Epithelial cell of proximal tubule (primary cell): Measurements from ENCODE around the gene FADD. TPM values are rescaled to one million over a fixed set of nuclear protein-coding genes. Genes with fewer than 3 reads are reported as not detected.
A peak's percentile ranks its signal among the peaks of the same experiment; 100 is the strongest.
"Not testable (repeated sequence)": the region's sequence is repeated elsewhere in the genome, so short reads cannot be mapped to it uniquely, and the experiment has no call there.

Experiments used
- DNase-seq: peaks from one replicate; pipeline ENCODE4 v3.0.0-alpha.2; 2011; ENCODE audit warnings: low read depth
- H3K4me3 ChIP-seq: 2 replicates; pipeline ENCODE4 v1.5.1; 2011; ENCODE audit warnings: low read depth, mild to moderate bottlenecking, low read length
- total RNA-seq: library from RNA; depleted of rRNA; stranded (reverse); fragments of >200 nt; gene quantifications from 2 replicates; pipeline ENCODE4 v1.2.3, GENCODE V29; 2015
- TF ChIP-seq, protein P1 (sequence below): conservative IDR thresholded peaks from 2 replicates; pipeline ENCODE4 v1.5.1; 2012; ENCODE audit warnings: low read depth, mild to moderate bottlenecking, low read length

FADD gene
- total RNA-seq, 1 donor from 2014 or later, result 39.7 TPM

GRCh38 chr11:70212227-70212811, 9.2 kb downstream of the FADD start:
- no peak for DNase-seq
- TF ChIP-seq, protein P1, sequence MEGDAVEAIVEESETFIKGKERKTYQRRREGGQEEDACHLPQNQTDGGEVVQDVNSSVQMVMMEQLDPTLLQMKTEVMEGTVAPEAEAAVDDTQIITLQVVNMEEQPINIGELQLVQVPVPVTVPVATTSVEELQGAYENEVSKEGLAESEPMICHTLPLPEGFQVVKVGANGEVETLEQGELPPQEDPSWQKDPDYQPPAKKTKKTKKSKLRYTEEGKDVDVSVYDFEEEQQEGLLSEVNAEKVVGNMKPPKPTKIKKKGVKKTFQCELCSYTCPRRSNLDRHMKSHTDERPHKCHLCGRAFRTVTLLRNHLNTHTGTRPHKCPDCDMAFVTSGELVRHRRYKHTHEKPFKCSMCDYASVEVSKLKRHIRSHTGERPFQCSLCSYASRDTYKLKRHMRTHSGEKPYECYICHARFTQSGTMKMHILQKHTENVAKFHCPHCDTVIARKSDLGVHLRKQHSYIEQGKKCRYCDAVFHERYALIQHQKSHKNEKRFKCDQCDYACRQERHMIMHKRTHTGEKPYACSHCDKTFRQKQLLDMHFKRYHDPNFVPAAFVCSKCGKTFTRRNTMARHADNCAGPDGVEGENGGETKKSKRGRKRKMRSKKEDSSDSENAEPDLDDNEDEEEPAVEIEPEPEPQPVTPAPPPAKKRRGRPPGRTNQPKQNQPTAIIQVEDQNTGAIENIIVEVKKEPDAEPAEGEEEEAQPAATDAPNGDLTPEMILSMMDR, result no peak
- H3K4me3 ChIP-seq, result peak overlapping the region; percentile 21

- H3K4me3 ChIP-seq, DNase-seq: not testable (repeated sequence)
These were observed 14.3 kb downstream of the FADD start for GRCh38 chr11:70217388-70217787.

GRCh38 chr11:70218076-70218475, 15.0 kb downstream of the FADD start:
- DNase-seq, H3K4me3 ChIP-seq: not testable (repeated sequence)

DNA sequence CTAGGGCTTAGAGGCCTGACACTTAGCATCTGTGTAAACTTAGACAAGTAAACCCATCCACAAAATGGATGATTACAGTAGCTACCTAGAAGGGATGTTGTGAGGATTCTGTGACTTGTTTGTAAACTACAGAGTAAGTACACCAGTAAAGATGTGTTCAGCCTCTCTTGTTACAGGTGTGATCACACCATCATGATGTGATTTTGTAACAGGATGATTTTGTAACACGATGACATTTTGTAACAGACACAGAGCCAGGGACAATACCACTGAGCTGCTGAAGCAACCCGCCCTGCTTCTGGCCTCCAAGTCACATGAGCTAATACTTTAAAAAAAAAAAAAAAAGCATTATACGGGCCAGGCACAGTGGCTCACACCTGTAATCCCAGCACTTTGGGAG, 17.0 kb downstream of the FADD start:
- no peak overlapping the region for H3K4me3 ChIP-seq
- TF ChIP-seq, protein P1, result no peak
- no peak for DNase-seq

DNA sequence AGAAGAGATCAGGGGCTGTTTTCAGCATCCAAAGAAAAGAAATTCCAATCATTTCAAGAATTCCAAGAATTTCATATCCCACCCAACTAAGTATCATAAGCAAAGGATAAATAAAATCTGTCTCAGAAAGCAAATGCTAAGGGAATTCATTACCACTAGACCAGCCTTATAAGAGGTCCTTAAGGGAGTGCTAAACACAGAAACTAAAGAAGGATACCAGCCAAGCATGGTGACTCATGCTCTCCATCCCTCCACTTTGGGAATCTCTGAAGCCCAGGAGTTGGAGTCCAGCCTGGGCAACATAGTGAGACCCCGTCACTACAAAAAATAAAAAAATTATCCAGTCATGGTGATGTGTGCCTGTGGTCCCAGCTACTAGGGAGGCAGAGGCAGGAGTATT, 17.8 kb downstream of the FADD start:
- TF ChIP-seq, protein P1, result no peak
- DNase-seq, result no peak
- no peak overlapping the region for H3K4me3 ChIP-seq

- no peak for DNase-seq
- TF ChIP-seq, protein P1, result no peak
- H3K4me3 ChIP-seq, result no peak overlapping the region
These were observed 22.6 kb downstream of the FADD start for GRCh38 chr11:70225681-70226177.

DNA sequence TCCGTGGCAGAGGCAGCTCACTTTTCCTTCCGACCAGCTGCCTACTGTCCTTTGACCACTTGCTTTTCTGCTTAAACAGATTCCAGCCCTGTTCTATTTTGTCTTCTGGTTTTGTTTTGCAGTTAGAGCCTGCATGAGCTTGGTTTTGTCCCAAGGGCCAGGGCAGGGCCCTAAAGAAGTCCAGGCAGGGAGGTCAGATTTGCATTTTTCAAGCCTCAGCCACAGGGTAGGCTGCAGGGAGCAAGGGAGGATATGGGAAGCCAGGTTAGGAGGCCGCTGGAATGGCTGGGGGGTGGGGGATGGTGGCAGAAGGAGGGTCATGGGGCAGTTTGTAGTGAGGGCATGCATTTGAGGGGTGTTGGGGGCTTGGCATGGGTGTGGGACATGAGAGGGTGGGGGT, 23.1 kb downstream of the FADD start:
- H3K4me3 ChIP-seq, result no peak overlapping the region
- TF ChIP-seq, protein P1, result no peak
- no peak for DNase-seq

- no peak overlapping the region for H3K4me3 ChIP-seq
- TF ChIP-seq, protein P1, result peak; percentile 48
- no peak for DNase-seq
These were observed 23.9 kb downstream of the FADD start for GRCh38 chr11:70226967-70227366.
